ENCODE results near the gene SEC24A.

SEC24A gene

GRCh38 chr5:134625559-134625958, 23.0 kb upstream of the SEC24A start:
- TF ChIP-seq FOXP2 (optimal IDR thresholded peaks at IDR 0.05; ENCODE audit: borderline replicate concordance, extremely low read depth, extremely low read length, insufficient read depth): no peak
- TF ChIP-seq TAF1 (IDR thresholded peaks at IDR 0.05; ENCODE audit: borderline replicate concordance, insufficient read depth, low read length): no peak
- TF ChIP-seq POLR2AphosphoS5 (IDR thresholded peaks at IDR 0.05; ENCODE audit: low read depth, low read length): no peak
- no peak for TF ChIP-seq REST (IDR thresholded peaks at IDR 0.05; ENCODE audit: insufficient read depth in 1 of 2, low read depth in 2 of 2, low read length in 2 of 2)
- no peak for TF ChIP-seq SIN3A (IDR thresholded peaks at IDR 0.05; ENCODE audit: borderline replicate concordance, insufficient read depth, low read length)

DNA sequence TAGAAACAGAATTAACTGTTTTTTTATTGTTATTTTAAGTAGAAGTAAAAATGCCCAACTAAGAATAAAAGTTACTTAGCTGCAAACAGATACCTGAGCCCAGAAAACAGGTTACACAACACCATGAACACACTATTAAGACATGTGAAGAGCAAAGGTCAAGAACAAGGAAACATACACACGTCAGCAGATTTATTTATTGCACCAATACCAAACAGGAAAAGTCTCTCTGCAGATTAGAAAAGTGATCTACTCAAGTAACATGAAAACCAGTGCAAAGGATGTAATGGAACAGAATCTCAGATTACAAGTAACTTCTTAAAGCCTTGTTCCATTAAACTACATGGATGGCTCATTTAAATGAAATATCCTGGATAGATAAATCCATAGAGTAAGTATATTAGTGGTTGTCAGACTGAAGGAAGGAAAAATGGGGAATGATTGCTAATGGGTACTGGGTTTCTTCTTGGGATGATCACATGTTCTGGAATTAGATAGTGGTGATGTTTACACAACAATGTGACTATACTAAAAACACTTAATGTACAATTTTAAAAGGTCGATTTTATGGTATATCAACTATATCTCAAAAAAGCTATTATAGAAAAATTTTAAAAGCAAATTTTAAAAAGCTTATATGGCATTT, 22.1 kb upstream of the SEC24A start:
- no peak for TF ChIP-seq REST (IDR thresholded peaks at IDR 0.05; ENCODE audit: insufficient read depth in 1 of 2, low read depth in 2 of 2, low read length in 2 of 2)
- TF ChIP-seq FOXP2 (optimal IDR thresholded peaks at IDR 0.05; ENCODE audit: borderline replicate concordance, extremely low read depth, extremely low read length, insufficient read depth): no peak
- TF ChIP-seq POLR2AphosphoS5 (IDR thresholded peaks at IDR 0.05; ENCODE audit: low read depth, low read length): no peak
- TF ChIP-seq SIN3A (IDR thresholded peaks at IDR 0.05; ENCODE audit: borderline replicate concordance, insufficient read depth, low read length): no peak
- no peak for TF ChIP-seq TAF1 (IDR thresholded peaks at IDR 0.05; ENCODE audit: borderline replicate concordance, insufficient read depth, low read length)

GRCh38 chr5:134634227-134634626, 14.4 kb upstream of the SEC24A start:
- TF ChIP-seq REST (IDR thresholded peaks at IDR 0.05; ENCODE audit: insufficient read depth in 1 of 2, low read depth in 2 of 2, low read length in 2 of 2): no peak
- TF ChIP-seq SIN3A (IDR thresholded peaks at IDR 0.05; ENCODE audit: borderline replicate concordance, insufficient read depth, low read length): no peak
- no peak for TF ChIP-seq POLR2AphosphoS5 (IDR thresholded peaks at IDR 0.05; ENCODE audit: low read depth, low read length)
- no peak for TF ChIP-seq TAF1 (IDR thresholded peaks at IDR 0.05; ENCODE audit: borderline replicate concordance, insufficient read depth, low read length)
- no peak for TF ChIP-seq FOXP2 (optimal IDR thresholded peaks at IDR 0.05; ENCODE audit: borderline replicate concordance, extremely low read depth, extremely low read length, insufficient read depth)

DNA sequence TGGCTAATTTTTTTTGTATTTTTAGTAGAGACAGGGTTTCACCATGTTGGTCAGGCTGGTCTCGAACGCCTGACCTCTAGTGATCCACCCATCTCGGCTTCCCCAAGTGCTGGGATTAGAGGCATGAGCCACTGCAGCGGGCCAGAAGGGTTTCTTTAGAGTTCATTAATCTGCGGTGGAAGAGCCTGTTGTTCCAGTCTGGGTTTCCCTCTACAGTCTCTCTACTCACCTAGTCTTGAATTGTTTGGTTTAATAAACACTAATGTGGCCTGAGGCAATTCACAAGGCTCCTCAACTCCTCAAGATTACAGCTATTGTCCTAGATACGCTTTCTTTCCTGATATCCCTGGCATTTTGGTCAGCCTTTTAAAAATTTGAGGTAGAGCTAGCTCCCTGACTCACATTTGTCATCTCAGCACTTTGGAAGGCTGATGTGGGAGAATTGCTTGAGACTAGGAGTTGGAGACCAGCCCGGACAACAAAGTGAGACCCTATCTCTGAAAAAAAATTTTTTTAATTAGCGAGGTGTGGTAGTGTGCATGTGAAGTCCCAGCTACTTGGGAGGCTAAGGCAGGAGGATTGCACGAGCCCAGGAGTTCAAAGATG, 11.4 kb upstream of the SEC24A start:
- TF ChIP-seq REST (IDR thresholded peaks at IDR 0.05; ENCODE audit: insufficient read depth in 1 of 2, low read depth in 2 of 2, low read length in 2 of 2) (no peak), TAF1 (IDR thresholded peaks at IDR 0.05; ENCODE audit: borderline replicate concordance, insufficient read depth, low read length) (no peak), SIN3A (IDR thresholded peaks at IDR 0.05; ENCODE audit: borderline replicate concordance, insufficient read depth, low read length) (no peak), FOXP2 (optimal IDR thresholded peaks at IDR 0.05; ENCODE audit: borderline replicate concordance, extremely low read depth, extremely low read length, insufficient read depth) (no peak), POLR2AphosphoS5 (IDR thresholded peaks at IDR 0.05; ENCODE audit: low read depth, low read length) (no peak)

All from PFSK-1 (cell line).